Vagina (tissue), 2 donors: ENCODE results near the gene KMT5C.

ENCODE experiments used
- CTCF ChIP-seq, 3 experiments: fragments of 450-650 bp in 2 of 3; fragments of 200-600 bp in 1 of 3; sonication (generic) in 1 of 3; IDR thresholded peaks; one replicate each; pipeline ENCODE4 v1.5.1; 2017 to 2019; ENCODE audit warnings: antibody characterized with exemption in 3 of 3, mild to moderate bottlenecking in 2 of 3, moderate library complexity in 2 of 3
- POLR2A ChIP-seq, 2 donors: fragments of 450-650 bp; IDR thresholded peaks; one replicate each; pipeline ENCODE4 v1.6.1; 2017; ENCODE audit warnings: antibody characterized with exemption in 2 of 2, mild to moderate bottlenecking in 2 of 2, moderate library complexity in 2 of 2
- POLR2AphosphoS5 ChIP-seq, 2 donors: sonication (generic); formaldehyde crosslinking; IDR thresholded peaks; one replicate each; pipeline ENCODE4 v1.9.0; 2017; ENCODE audit warnings: antibody characterized with exemption in 2 of 2, mild to moderate bottlenecking in 2 of 2, low read depth in 1 of 2; ENCODE audit not compliant: insufficient read depth in 1 of 2

- no peak for TF ChIP-seq CTCF (IDR thresholded peaks at IDR 0.05)
- TF ChIP-seq POLR2A (IDR thresholded peaks at IDR 0.05) = no peak
- no peak for TF ChIP-seq POLR2AphosphoS5 (IDR thresholded peaks at IDR 0.05; ENCODE audit: insufficient read depth in 1 of 2, low read depth in 1 of 2)
These were observed 25.3 kb upstream of the KMT5C start for GRCh38 chr19:55314396-55314795.
